ENCODE data around the gene STS.
A peak's percentile ranks its signal among the peaks of the same experiment; 100 is the strongest.
"Not testable (repeated sequence)": the region's sequence is repeated elsewhere in the genome, so short reads cannot be mapped to it uniquely, and the experiment has no call there.

The STS gene

DNA sequence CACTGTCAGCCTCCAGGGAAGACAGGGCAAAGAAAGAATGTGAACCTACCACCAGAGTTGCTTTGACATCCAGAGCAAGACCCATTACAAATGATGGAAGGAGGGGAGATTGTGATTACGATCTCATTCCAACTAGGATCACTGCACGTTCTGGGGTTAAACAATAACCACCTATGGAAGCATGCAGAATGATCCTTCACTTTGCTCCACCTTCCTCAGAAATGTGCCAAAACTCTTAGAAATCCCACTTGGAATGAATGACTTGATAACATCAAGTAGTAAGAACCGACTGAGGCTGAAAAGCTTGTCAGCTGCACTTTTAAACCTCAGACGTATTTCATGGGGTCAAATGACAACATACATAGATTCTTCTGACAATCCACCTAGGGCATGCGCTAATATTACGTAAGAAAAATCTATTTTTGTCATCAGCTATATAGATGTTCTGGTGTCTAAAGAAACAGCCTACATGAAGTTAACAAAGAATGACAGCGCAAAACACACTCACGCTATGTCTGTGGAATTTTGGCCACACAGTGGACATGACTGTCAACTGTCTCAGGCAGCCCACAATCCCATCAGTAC is 3.5 kb upstream of the STS start:
- DNase-seq: no peak

DNA sequence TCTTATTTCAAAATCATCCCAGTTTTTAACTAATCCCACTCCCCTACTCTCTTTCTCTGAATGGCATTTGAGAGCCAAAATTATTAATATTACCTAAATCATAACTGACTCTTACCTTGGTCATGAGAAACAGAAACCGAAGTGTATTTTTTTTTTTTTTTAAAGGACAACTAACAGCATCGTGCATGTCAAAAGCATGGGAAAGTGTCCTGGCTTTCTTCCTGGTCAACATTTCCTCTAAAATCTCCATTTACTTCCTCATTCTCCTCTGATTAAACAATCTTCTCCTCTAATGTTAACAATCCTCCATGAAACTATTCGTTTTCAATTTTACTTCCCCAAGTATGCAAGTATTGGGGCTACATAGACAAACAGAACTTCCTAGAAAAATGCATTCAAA is 2.1 kb upstream of the STS start:
- DNase-seq: no peak

DNA sequence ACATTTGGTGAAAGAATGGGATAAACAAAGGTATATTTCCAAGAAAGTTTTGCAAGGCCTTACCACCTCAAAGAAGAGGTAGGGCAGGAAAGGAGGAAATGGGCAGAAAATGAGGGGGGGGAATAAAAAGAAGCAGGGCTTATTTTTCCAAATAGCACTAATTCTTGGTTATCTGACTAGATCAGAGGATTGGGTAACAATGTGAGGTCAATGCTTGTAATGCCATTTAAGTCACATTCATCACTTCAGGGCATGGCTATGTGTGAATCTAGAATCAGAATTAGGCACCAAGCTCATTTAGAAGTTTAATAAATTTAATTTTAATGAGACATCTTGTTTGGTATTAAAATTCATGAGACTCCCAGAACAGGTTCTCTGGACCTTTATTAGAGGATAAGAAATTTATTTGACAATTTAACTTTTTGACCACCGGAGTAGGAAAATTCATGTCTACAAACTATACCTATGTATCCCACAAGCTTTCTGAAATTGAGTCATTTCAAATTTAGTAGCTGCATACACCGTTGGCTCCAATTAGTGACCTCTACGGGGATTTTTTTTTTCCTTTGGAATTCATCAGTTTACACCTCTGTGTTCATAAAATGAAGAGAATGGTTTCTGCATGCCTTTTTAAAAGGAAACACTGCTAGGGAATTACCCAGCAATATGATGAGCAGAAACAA is 1.4 kb upstream of the STS start:
- no peak for DNase-seq

DNA sequence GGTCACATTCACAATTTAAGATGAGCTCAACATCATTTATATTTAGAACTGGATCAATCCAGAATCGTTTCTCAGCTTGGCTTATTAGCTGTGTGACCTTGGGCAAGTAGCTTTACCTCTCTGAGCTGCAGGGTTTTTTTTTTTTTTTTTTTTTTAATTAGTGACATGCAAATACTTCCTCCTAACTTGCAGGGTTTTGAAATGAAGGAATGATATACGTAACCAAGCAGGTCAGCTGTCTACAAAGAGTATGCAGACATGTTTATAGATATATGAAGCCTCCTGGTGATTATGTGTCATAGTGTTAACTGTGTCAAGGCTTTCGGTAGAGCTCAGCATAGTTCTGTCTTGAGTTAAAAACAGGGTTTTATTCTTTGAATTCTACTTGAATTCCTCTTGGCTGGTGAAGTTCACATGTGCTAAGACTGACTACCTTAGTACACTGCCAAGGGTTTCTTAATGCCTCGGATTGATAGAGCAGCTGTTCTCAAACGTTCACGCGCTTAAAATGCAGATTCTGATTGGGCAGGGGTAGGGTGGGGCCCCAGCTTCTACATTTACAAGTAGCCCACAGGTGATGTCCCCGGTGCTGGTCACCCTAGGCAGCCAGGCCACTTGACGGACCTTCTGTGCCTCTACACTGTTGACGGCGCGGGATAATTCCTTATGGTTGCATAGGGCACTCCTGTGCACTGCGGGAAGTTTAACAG is 654 bp upstream of the STS start:
- DNase-seq: peak in 1 of 2 experiments; percentile 0

DNA sequence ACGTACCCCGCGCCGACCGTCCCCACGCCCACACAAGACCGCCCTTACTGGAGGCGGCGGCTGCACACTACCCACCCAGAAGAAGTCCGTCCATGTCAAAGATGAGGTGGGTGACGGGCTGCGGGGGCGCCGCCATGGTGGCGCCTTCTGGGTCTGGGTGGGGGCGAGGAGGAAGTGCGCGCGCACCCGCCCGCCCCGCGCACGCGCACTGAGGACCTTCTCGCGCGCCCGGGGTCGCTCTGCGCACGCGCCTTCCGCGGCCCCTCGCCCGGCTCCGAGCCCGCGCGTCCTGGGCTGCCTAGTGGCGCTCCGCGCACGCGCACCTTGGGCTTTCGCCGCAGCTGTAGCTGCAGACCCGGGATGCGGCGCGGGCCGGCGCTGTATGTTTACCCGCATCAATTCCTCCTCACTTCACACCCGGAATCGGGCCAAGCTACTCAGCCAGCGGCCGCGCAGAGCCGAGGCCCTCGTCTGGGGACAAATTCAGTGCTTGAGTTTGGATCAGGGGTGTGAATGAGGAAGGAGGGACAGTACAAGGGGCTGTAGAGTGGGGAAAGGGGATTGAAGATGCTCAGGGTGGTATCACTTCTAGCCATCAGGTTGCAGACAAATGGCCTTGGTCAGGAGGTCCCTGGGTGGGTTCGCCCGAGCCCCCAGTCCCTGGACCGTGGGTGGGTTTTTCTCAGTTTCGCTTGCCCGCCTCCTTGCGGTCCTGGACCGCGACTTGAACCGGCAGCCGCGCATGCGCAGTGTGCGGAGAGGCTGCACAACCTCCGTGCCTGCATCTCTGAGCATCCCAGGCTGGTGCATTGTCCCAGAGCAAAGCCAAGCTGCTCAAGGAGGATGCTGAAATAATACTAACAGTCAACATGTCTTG is 704 bp downstream of the STS start, which contains the start of gene PUDP:
Gene PUDP, minus strand, starts transcription at position 176 of the 877 bp plus-strand sequence. Its CDS starts 40 bp downstream, at position 136.
- DNase-seq: peak; percentile 81 to 82

DNA sequence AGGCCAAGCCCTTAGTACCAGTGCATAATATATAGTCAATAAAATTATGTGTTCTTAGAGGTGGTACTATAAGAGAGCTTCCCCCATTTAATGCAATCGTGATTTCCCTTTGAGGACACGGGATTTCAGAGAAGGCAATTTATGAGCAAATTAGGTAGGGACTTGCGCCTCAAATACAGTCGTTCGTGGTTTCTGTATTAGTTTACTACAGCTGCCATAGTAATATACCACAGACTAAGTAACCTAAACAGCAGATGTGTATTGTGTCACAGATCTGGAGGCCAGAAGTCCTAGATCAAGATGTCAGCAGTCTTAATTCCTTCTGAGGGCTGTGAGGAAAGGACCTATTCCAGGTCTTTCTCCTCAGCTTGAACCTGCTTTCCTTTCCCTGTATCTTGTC is 1.9 kb downstream of the STS start:
- no peak for DNase-seq

DNA sequence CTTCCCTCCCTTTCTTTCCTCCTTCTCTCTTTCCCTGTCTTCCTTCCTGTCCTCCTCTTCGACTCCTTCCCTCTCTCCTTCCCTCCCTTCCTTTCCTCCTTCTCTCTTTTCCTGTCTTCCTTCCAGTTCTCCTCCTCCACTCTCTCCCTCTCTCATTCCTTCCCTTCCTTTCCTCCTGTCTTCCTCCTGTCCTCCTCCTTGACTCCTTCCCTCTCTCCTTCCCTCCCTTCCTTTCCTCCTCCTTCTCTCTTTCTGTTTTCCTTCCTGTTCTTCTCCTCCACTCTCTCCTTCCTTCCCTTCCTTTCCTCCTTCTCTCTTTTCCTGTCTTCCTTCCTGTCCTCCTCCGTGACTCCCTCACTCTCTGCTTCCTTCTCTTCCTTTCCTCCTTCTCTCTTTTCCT is 5.7 kb downstream of the STS start:
- DNase-seq: no peak

DNA sequence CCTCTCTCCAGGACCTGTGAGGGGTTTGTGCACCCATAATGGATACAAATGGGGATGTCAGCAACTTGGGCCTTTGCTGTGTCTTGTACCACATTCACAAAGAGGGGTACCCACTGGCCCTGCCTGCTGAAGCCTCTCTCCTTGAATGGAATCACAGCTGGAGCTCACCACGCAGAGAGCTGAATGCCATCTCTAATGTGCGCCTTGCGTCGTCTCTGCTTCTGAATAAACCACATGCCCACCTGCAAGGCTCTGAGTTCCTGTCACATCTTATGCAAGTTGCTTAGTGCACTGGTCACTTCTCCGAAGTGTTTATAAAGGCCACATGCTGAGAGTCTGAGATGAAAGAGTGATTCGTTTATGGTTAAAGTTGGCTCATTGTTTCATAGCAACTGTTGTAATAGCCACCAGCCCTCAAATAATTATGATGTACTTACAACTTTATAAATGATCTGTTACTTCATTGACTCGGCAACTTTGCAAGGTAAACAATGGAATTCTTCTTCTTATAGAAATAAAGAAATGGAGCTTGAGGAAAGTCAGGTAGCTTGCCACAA is 6.6 kb downstream of the STS start:
- no peak for DNase-seq

DNA sequence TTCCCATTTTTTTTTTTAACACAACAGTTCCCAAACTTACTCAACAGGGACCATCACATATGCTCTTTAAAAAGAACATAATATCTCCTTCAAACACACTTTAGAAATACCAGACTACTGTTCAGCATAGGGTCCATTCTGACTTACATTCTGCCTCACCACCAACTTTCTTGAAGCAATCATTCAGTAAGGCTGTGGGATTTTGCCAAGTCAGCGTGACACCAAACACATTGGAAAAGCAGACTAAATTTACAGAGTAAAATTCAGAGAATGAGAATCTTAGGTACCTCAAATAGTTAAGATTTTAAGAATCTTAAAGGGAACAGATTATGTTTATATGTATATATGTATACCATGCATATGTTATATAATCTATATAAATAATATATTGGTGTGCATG is 7.7 kb downstream of the STS start:
- DNase-seq: no peak

DNA sequence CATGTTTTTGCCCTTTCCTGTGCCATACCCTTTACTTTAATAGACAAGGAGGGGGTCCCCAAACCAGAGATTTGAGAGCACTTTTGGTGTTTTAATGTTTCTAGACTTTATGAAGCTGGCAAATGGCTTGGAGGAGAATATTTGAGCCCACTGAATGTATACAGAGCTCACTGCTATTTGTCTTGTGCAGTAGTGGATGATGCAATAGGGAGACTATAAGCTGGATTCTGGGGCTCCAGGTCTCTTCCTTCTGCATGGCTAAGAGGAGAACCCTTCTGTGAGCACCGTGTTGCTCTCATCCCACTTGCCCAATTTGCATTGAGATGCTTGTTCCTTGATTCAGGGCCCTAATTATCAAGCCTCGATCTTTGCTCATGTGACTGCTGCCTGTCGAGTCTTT is 9.4 kb downstream of the STS start:
- DNase-seq: no peak

DNA sequence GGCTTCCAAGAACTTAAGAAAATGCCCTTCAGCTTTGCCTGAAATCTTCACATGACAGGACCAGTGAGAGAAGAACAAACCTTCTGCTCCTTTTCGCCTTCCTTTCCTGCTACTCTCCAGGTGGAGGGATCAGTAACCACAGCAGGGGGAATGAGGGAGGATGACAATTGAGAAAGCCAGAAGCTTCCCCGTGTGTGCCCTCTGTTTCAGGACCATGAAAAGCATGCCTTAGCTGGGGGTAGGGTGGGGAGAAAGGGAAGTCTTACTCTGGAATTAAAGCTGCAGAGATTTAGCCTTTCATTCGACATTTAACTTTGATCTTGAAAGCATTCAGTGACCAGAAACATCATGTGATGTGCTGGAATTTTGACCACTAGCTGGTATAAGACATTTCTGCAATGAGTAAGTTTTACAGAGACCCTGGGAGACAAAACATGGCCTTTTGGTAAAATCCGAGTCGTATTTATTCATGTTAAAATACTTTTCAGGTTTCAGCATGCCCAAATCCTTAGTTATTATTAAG is 11.0 kb downstream of the STS start:
- DNase-seq: no peak

DNA sequence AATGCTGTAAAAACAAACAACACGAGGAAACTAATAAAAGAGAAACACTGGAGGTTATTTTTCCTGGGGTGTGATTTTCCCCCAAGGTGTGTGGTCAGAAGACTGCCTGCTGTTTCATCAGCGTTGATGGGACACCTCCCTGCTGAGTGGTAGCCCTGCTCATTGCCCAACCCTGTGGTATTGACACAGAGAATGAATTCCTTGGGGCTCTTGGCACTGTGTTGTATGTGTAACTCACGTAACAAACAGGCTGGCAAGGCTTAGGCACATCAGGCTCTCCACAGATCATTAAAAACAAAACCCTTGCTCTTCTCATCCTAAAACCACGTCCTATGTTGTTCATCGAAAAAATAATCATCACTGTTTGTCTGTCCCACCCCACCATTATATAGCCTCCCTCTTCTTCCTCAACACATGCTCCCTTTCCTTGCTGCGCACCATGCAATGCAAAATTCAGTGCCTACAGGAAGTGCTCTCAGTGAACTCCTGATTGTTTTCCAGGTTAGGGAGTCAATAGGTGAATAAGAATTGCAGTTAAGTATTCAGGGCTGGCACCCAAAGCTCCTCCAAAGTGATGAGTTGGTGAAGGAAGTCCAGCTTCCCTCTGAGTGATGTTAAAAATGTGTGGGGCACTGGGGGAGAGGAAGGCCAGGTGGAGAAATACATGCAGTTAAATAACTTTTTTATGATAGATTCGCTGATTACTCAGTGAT is 11.8 kb downstream of the STS start:
- DNase-seq: no peak

DNA sequence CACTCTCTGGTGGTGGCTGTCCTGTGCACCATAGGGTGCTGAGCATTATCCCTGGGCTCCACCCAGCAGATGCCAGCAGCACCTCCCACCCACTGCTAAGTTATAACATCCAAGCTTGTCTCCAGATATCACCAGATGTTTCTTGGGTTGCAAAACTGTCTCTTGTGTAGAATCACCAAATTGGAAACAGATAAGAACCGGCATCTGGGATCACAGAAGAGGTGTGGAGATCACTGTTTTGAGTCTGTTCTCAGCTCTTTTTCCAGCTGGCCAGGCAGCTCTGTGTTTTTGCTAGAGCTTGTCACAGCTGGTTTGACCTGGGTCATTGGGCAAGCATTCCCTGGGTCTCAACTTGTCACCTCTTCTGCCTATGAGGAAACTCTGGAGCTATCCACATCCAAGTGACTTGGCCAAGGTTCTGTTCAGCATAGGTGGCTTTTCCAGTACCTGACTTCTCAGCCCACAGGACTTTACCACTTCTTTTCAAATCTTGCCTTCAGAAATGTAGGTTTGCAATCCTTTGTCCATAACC is 15.7 kb downstream of the STS start:
- DNase-seq: no peak

DNA sequence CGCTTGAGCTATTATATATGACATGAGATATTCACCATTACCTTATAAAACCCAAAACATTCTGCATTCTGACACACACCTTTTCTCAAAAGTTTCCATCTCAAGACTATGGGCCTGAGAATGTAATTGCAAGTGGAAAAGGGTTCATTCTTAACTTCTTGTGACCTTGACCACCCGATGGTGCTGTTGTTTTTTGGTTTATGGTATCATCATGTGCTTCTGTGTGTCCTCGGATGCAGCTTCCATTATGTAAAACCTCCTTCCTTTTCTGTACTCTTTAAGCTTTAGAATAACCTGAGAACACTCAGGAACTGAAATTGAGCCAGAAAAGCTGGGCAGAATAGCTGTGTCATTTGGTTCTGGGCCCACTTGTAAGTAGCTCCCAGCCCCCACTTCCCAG is 16.7 kb downstream of the STS start:
- no peak for DNase-seq

DNA sequence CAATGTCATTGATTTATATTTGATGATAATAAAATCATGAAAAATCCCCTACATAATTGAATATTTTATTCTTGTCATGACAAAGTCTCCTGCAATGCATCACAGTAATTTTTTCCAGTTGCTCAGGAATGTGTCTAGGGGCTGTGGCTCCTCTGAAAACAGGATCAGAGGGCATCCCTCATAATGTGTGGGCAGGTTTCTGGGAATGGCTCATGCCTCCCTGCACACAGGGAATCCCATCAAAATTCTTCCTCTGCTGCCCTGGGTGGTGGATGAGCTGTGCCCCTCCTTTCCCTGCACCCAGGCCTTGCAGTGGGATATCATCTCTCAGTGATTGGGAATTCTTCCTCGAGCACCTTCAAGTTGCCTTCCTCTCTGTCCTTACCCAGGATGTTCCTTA is 20.9 kb downstream of the STS start:
- no peak for DNase-seq

DNA sequence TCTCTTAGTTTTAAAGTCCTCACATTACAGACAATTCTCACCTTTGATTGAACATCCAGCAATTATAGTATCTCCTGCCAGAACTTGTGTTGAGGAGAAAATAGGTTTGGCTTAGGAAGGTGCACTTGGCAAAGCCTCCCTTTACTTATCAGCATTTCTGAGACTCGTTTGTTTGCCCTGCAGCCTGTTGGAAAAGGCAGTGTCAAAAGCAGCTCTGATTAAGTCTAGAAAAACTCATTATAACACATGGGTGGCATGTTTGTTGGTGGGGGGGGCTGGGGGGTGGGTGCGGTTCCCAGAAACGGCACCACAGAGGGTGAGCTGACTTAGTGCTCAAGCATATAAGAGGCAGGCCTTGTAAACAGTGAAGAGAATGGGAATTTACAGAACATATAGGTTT is 22.1 kb downstream of the STS start:
- no peak for DNase-seq

DNA sequence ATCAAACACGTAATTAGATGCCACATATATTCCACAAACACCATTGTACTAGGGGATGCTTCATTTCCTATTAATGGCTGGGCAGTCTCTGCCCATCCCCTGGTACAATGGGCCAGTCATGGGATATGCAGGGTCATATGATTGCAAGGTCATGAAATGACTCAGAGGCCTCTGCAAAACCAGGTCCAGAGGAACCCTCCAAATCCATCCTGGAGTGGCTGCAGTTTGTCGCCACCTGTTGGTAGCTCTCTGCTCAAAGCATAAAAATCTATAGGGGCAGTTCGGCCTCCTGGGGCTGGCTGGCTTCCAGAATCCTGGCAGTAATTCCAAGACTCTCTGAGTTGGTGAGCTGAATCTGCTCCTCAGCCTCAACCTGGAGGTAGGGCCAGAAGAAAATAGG is 23.4 kb downstream of the STS start:
- peak; percentile 9 to 10 for DNase-seq

DNA sequence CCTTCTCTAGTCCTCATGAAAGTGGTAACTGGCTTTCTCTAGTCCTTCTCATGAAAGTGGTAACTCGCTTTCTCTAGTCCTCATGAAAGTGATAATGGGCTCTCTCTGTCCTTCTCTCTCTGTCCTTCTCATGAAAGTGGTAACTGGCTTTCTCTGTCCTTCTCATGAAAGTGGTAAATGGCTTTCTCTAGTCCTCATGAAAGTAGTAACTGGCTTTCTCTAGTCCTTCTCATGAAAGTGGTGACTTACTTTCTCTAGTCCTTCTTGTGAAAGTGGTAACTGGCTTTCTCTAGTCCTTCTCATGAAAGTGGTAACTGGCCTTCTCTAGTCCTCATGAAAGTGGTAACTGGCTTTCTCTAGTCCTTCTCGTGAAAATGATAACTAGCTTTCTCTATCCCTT is 31.3 kb downstream of the STS start:
- DNase-seq: not testable (repeated sequence)

DNA sequence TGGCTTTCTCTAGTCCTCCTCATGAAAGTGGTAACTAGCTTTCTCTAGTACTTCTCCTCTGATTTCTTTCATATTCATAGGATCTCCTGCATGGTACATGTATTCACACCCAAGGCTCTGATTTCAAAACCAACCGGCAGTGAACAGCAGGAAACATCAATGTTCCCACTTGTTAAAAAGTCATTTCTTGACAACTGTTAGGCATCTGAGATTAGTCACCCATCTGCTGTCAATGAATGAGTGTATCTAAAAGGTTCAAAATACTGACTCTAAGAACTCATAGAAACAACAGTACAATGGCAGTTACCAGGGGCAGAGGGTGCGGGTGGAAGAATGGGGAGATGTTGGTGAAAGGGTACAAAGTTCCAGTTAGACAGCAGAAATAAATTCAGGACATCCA is 31.9 kb downstream of the STS start:
- no peak for DNase-seq

DNA sequence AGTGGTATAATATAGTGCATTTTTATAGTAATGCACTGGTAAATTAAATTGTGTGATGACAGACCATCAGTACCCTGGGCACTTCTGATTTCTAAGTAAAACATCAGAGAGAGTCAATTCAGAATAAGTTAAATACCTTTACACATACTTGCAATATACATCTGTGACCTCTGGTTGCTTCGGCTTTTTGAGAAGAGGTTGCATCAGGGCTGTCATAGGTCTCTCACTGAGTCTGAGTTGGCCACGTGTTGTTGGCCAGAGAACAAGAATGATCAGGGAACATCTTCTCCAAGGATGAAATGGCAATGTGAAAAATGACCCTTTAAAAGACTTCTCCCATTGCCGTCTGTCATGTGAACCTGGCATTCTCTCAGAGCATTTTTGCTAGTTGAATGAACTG is 37.3 kb downstream of the STS start:
- no peak for DNase-seq

DNA sequence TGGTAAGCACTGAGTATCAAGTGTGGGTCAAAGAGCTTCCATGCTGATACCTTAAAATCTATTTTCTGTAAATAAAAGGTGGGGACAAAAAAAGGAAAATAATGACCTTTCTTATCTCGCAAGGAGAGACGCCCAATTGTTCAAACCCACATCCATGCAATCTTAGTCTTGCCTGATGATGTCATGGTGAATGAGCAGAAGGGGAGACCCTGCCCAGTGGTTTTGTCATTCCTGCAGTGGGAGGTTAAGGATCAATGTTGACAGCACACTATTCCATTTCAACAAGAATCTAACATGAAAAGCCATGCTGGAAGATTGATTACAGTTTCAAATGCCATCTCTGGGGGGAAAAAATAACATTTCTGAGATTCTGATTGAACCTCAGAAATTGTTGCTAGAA is 41.2 kb downstream of the STS start:
- DNase-seq: no peak

DNA sequence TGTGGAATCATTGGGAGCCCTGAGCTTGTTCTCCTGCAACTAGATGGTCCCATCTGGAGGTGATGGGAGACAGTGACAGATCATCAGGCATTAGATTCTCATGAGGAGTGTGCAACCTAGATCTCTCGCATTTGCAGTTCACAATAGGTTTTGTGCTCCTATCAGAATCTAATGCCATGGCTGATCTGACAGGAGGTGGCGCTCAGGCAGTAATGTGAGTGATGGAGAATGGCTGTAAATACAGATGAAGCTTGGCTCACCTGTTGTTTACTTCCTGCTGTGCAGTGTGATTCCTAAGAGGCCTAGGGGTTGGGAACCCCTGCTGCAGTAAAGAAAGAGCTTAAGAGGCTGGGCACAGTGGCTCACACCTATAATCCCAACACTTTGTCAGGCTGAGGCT is 42.6 kb downstream of the STS start:
- DNase-seq: no peak

Measured in stimulated activated CD4-positive, alpha-beta T cell treated with anti-CD3 and anti-CD28 coated beads, Interleukin-4, amount 100 ng/mL, for 4 hours (primary cell).